Measurements from ENCODE around the gene MRNIP. TPM values are rescaled to one million over a fixed set of nuclear protein-coding genes. Genes with fewer than 3 reads are reported as not detected.
A peak's percentile ranks its signal among the peaks of the same experiment; 100 is the strongest.

The MRNIP gene
- 10 to 100 TPM; 16.2 to 16.3 TPM for total RNA-seq

- Mint-ChIP-seq H3K9me3 (no peaks in the 10 kb centered on the region), H3K27me3 (ENCODE audit: low read depth) (no peaks in the 10 kb centered on the region), H3K4me3 (peak within 1 kb of the TSS; percentile 93), H3K27ac (peak within 1 kb of the TSS; percentile 82), H3K4me1 (ENCODE audit: low read depth) (peaks cover 14% of the 10 kb centered on the region), H3K36me3 (ENCODE audit: low read depth) (peaks cover 9% of the 10 kb centered on the region)
- intact Hi-C loops (cut with micrococcal nuclease) = loop anchor here (1.0 to 10.0 kb wide), 9 partner anchors 23 to 714 kb away; partner anchors contain the start of genes CANX, MAML1 and TBC1D9B
- peak; percentile 93 for DNase-seq
- CTCF ChIA-PET = no interaction called here
These were observed at the start of gene MRNIP for GRCh38 chr5:179858586-179859427. TSS of gene MRNIP (minus strand) at chr5:179858817. CDS start at chr5:179858796, 21 bp downstream.

- Mint-ChIP-seq H3K4me3 (peak within 1 kb of the TSS; percentile 85), H3K27me3 (ENCODE audit: low read depth) (no peaks in the 10 kb centered on the region), H3K27ac (no peak within 1 kb of the TSS), H3K36me3 (ENCODE audit: low read depth) (peaks cover 10% of the 10 kb centered on the region), H3K9me3 (no peaks in the 10 kb centered on the region), H3K4me1 (ENCODE audit: low read depth) (peaks cover 11% of the 10 kb centered on the region)
- peak; percentile 62 for DNase-seq
- CTCF ChIA-PET = interaction anchor here (0.6 to 1.6 kb wide), 10 partner anchors 16 to 487 kb away, joined by 3 to 10 read pairs (median 3); no protein-coding TSS in a partner anchor
- intact Hi-C loops (cut with micrococcal nuclease) = loop anchor here (1.0 to 5.0 kb wide), 5 partner anchors 49 to 229 kb away; partner anchors contain the start of genes MRNIP and RNF130
These were observed 49.1 kb upstream of the MRNIP start, which contains the start of gene TBC1D9B for GRCh38 chr5:179907556-179908324. TSS of gene TBC1D9B (minus strand) at chr5:179907897. CDS start at chr5:179907821, 76 bp downstream.

- peaks cover 12% of the 10 kb centered on the region for H3K36me3 Mint-ChIP-seq (ENCODE audit: low read depth)
- H3K27me3 Mint-ChIP-seq (ENCODE audit: low read depth) = no peaks in the 10 kb centered on the region
- no peaks in the 10 kb centered on the region for H3K9me3 Mint-ChIP-seq
- peak overlapping the region; percentile 85 for H3K4me3 Mint-ChIP-seq
- H3K4me1 Mint-ChIP-seq (ENCODE audit: low read depth) = peaks cover 11% of the 10 kb centered on the region
- CTCF ChIA-PET = interaction anchor here (0.6 to 1.6 kb wide), 6 partner anchors 51 to 488 kb away, joined by 3 to 10 read pairs (median 3); no protein-coding TSS in a partner anchor
- no peak overlapping the region for H3K27ac Mint-ChIP-seq
- intact Hi-C loops (cut with micrococcal nuclease) = loop anchor here (1.0 to 5.0 kb wide), 4 partner anchors 48 to 228 kb away; partner anchors contain the start of genes MRNIP and RNF130
- peak; percentile 33 for DNase-seq
These were observed 48.4 kb upstream of the MRNIP start for GRCh38 chr5:179906795-179907555.

DNA sequence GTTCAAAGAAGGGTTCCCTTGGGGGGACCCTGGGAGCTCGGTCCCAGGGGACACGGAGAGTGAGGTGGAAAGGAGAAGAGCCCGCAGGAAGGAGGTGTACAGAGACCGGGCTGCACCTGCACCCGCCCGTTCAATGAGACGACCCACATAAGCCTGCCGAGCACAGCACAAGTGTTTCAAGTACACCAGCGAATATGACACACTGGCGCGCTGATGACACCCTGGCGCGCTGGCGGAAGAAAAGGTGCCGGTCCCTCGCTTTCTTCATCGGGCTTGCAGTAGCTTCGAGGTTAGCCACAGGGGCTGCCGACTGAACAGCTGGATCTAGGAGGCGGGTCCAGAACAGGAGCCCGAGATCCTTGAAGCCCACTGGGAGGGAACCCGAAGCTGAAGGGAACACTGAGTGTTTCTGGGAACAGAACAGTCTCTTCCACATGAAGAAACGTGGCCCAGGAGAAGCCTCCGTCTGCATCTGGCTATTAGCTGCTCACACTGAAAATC, 47.7 kb upstream of the MRNIP start:
- Mint-ChIP-seq H3K36me3 (ENCODE audit: low read depth) (peaks cover 12% of the 10 kb centered on the region), H3K4me1 (ENCODE audit: low read depth) (peaks cover 11% of the 10 kb centered on the region), H3K27me3 (ENCODE audit: low read depth) (no peaks in the 10 kb centered on the region), H3K9me3 (no peaks in the 10 kb centered on the region), H3K27ac (no peak overlapping the region), H3K4me3 (peak overlapping the region; percentile 85)
- CTCF ChIA-PET = interaction anchor here (1.2 to 1.6 kb wide), 4 partner anchors 52 to 109 kb away, joined by 3 to 10 read pairs (median 4); no protein-coding TSS in a partner anchor
- no peak for DNase-seq
- intact Hi-C loops (cut with micrococcal nuclease) = loop anchor here (1.0 to 5.0 kb wide), 4 partner anchors 48 to 228 kb away; partner anchors contain the start of genes MRNIP and RNF130

GRCh38 chr5:179905161-179905560, 46.5 kb upstream of the MRNIP start:
- DNase-seq = no peak
- CTCF ChIA-PET = no interaction called here
- intact Hi-C loops (cut with micrococcal nuclease) = loop anchor here (5.0 kb wide), 1 partner anchor 167 kb away; the partner anchor contains the start of gene RNF130
- H3K4me1 Mint-ChIP-seq (ENCODE audit: low read depth) = peaks cover 11% of the 10 kb centered on the region
- no peak overlapping the region for H3K4me3 Mint-ChIP-seq
- H3K27me3 Mint-ChIP-seq (ENCODE audit: low read depth) = no peaks in the 10 kb centered on the region
- no peaks in the 10 kb centered on the region for H3K9me3 Mint-ChIP-seq
- no peak overlapping the region for H3K27ac Mint-ChIP-seq
- peaks cover 12% of the 10 kb centered on the region for H3K36me3 Mint-ChIP-seq (ENCODE audit: low read depth)

DNA sequence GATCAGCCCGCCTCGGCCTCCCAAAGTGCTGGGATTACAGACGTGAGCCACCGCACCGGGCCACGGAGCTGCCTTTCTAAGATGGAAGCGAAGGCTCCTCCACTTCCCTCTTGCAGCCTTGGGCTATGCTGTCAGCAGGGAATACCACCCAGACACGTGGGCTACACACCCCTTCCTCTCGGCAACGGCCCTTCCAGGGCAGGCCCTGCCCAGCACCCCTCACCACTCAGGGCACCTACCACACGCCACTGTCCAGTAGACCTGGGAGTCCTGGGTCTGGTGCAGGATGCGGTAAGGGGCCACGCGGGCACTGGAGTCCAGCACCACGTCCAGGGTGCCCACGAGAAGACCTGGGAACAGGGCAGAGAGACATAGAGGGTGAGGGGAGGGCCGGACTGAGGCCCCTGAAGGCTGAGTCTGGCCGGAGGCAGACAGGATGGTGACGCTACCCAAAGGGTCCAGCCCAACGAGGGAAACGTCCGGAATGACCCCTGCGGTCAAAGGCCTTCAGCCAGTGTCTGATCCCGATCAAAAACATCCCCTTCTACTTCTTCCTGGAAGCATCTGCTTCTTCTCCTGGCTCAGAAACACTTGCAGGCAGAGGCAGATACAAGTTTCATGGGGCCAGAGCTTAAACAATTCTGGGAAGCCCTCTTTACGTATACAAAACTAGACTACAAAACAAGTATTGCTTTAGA, 46.0 kb upstream of the MRNIP start:
- H3K36me3 Mint-ChIP-seq (ENCODE audit: low read depth) = peaks cover 13% of the 10 kb centered on the region

DNA sequence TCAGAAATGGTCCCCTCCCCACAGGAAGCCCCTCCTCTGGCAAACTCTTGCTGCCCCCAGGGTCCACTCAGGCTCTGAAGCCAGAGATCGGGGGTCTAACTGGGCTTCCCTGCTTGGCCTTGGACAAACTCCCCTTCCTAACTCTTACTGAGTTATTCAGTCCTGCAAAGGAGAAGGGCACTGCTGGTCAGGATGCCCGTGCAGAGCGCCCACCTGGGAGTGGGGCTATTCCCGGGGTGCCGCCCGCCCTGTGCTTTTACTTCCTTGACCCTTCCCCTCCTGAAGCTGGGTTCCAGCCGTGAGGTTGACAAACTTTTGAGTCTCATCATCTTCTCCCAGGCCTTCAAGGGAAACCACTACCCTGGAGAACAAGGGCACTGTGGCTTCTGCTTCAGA, 44.1 kb upstream of the MRNIP start:
- Mint-ChIP-seq H3K27me3 (ENCODE audit: low read depth) (no peaks in the 10 kb centered on the region), H3K27ac (no peak overlapping the region), H3K36me3 (ENCODE audit: low read depth) (peaks cover 20% of the 10 kb centered on the region), H3K9me3 (no peaks in the 10 kb centered on the region), H3K4me1 (ENCODE audit: low read depth) (peaks cover 10% of the 10 kb centered on the region), H3K4me3 (no peak overlapping the region)
- CTCF ChIA-PET = interaction anchor here (0.6 kb wide), 1 partner anchor 592 kb away, joined by 3 read pairs; no protein-coding TSS in a partner anchor
- DNase-seq = no peak
- intact Hi-C loops (cut with micrococcal nuclease) = no loop called here

More for the DNA sequence above, 46.0 kb upstream of the MRNIP start:
- intact Hi-C loops (cut with micrococcal nuclease) = loop anchor here (5.0 kb wide), 1 partner anchor 168 kb away; the partner anchor contains the start of gene RNF130
- CTCF ChIA-PET = no interaction called here
- Mint-ChIP-seq H3K4me1 (ENCODE audit: low read depth) (peaks cover 11% of the 10 kb centered on the region), H3K4me3 (no peak overlapping the region), H3K27me3 (ENCODE audit: low read depth) (no peaks in the 10 kb centered on the region), H3K27ac (no peak overlapping the region), H3K9me3 (no peaks in the 10 kb centered on the region)
- no peak for DNase-seq

DNA sequence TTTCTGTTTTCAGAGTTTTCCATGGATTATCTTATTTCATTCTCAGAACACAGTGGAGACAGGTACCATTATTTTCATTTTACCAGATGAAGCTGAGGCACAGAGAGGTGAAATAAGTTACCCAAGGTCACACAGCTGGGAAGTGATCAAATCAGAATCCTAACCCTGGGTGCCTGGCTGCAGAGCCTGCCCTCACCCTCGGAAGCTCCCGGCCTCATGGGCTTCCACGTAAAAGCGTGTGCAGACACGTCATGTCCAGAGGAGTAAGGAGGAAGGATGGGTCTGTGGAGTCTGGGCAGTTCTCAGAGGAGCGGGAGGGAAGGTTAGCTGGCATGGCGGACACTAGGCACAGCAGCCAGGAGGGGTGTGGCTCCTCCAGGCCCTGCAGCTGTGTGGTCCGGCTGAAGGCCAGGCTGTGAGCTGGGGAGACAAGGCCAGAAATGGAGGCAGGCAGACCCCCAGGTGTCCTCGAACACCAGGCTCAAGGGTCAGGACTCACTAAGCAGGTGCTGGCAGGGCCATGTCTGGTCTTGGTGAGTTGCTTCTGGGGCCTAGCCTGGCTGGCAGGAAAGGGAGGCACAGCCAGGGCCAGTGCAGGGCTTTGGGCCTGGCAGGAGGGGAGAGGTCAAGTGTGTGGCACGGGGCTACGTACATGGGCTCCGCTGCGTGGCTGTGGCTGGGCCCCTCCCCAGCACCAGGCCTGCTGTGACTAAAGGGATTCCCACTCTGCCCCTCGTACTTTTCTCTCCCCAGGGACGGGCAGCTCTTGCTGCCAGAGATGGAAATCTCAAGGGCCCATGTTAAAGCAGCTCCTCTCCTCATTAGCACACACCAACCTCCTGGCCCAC, 43.5 kb upstream of the MRNIP start:
- no peak overlapping the region for H3K4me3 Mint-ChIP-seq
- intact Hi-C loops (cut with micrococcal nuclease) = no loop called here
- DNase-seq = no peak
- no peak overlapping the region for H3K27ac Mint-ChIP-seq
- peaks cover 24% of the 10 kb centered on the region for H3K36me3 Mint-ChIP-seq (ENCODE audit: low read depth)
- CTCF ChIA-PET = no interaction called here
- peaks cover 10% of the 10 kb centered on the region for H3K4me1 Mint-ChIP-seq (ENCODE audit: low read depth)
- H3K9me3 Mint-ChIP-seq = no peaks in the 10 kb centered on the region
- H3K27me3 Mint-ChIP-seq (ENCODE audit: low read depth) = no peaks in the 10 kb centered on the region

GRCh38 chr5:179901462-179901861, 42.8 kb upstream of the MRNIP start:
- CTCF ChIA-PET = no interaction called here
- H3K27me3 Mint-ChIP-seq (ENCODE audit: low read depth) = no peaks in the 10 kb centered on the region
- H3K4me3 Mint-ChIP-seq = no peak overlapping the region
- intact Hi-C loops (cut with micrococcal nuclease) = no loop called here
- no peaks in the 10 kb centered on the region for H3K9me3 Mint-ChIP-seq
- no peak for DNase-seq
- peaks cover 24% of the 10 kb centered on the region for H3K36me3 Mint-ChIP-seq (ENCODE audit: low read depth)
- no peak overlapping the region for H3K27ac Mint-ChIP-seq
- peaks cover 7% of the 10 kb centered on the region for H3K4me1 Mint-ChIP-seq (ENCODE audit: low read depth)

DNA sequence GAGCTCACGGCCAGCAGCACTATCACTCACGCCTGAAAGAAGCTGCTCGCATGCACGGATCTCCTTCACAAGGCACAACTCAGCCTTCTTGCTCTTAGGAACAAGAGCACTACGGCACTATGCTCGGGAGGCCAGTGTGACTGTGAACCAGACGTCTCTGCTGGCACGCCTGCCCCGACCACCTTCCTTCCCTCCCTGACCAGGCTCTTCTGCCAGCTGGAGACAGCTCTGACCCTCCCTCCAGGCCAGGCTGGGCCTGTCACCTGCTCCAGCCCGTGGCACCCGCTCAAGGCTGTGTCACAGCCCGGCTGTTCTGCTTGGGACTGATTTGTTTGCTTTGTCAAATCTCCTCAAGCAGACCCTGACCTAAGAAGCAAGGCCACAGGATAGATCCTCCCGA, 42.1 kb upstream of the MRNIP start:
- Mint-ChIP-seq H3K9me3 (no peaks in the 10 kb centered on the region), H3K36me3 (ENCODE audit: low read depth) (peaks cover 22% of the 10 kb centered on the region), H3K4me3 (no peak overlapping the region), H3K27ac (no peak overlapping the region), H3K4me1 (ENCODE audit: low read depth) (no peaks in the 10 kb centered on the region), H3K27me3 (ENCODE audit: low read depth) (no peaks in the 10 kb centered on the region)
- CTCF ChIA-PET = no interaction called here
- DNase-seq = no peak
- intact Hi-C loops (cut with micrococcal nuclease) = no loop called here

Data from activated naive CD4-positive, alpha-beta T cell treated with anti-CD3 and anti-CD28 coated beads for 36 hours (primary cell).